ENCODE data around the gene BPHL.
"Not testable (repeated sequence)": the region's sequence is repeated elsewhere in the genome, so short reads cannot be mapped to it uniquely, and the experiment has no call there.

BPHL gene

GRCh38 chr6:3186974-3187382 lies 68.5 kb downstream of the BPHL start:
- DNase-seq = no peak

- no peak for DNase-seq
Measured at GRCh38 chr6:3188262-3188661, 69.8 kb downstream of the BPHL start.

GRCh38 chr6:3189192-3189591 lies 70.7 kb downstream of the BPHL start:
- not testable (repeated sequence) for DNase-seq

- DNase-seq = no peak
Measured at GRCh38 chr6:3190056-3190455, 71.5 kb downstream of the BPHL start.

- no peak for DNase-seq
Measured at GRCh38 chr6:3190779-3191178, 72.3 kb downstream of the BPHL start.

- DNase-seq = no peak
Measured at GRCh38 chr6:3193102-3193849, 74.8 kb downstream of the BPHL start.

GRCh38 chr6:3194535-3195419 lies 76.3 kb downstream of the BPHL start:
- no peak for DNase-seq

GRCh38 chr6:3195420-3195694 lies 76.8 kb downstream of the BPHL start:
- DNase-seq = no peak

GRCh38 chr6:3195695-3196497 lies 77.4 kb downstream of the BPHL start:
- no peak for DNase-seq

GRCh38 chr6:3196770-3197169 lies 78.3 kb downstream of the BPHL start:
- no peak for DNase-seq

GRCh38 chr6:3197734-3198133 lies 79.2 kb downstream of the BPHL start:
- DNase-seq = not testable (repeated sequence)

GRCh38 chr6:3199382-3199781 lies 80.9 kb downstream of the BPHL start:
- DNase-seq = no peak

- no peak for DNase-seq
Measured at GRCh38 chr6:3200682-3201081, 82.2 kb downstream of the BPHL start.

GRCh38 chr6:3201388-3201787 lies 82.9 kb downstream of the BPHL start:
- DNase-seq = no peak
